Measurements from ENCODE around the gene MAEA.

DNA sequence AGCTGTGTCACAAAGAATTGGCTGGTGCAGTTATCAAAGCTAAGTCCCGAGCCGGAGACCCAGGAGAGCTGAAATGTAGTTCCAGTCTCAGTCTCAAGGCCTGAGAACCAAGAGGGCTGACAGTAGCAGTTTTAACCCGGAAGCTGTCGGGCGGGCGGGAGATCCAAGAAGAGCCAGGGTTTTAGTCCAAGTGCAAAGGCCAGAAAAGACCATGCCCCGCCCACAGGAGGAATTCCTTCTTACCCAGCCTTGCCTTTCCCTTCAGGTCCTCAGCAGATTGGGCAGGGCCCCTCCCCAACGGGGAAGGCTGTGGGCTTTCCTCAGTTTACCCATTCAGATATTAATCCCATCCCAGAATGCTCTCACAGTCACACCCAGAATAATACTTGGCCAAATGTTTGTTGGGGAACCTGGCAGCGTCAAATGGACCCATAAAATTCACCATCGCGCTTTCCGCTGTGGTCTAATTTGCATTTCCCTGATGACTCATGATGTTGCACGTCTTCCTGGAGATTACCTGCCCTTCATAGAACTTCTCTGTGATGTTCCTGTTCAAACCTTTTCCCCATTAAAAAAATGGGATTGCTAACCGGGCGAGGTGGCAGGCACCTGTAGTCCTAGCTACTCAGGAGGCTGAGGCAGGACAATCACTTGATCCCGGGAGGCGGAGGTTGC is 16.2 kb downstream of the MAEA start:
- TF ChIP-seq, protein P1, sequence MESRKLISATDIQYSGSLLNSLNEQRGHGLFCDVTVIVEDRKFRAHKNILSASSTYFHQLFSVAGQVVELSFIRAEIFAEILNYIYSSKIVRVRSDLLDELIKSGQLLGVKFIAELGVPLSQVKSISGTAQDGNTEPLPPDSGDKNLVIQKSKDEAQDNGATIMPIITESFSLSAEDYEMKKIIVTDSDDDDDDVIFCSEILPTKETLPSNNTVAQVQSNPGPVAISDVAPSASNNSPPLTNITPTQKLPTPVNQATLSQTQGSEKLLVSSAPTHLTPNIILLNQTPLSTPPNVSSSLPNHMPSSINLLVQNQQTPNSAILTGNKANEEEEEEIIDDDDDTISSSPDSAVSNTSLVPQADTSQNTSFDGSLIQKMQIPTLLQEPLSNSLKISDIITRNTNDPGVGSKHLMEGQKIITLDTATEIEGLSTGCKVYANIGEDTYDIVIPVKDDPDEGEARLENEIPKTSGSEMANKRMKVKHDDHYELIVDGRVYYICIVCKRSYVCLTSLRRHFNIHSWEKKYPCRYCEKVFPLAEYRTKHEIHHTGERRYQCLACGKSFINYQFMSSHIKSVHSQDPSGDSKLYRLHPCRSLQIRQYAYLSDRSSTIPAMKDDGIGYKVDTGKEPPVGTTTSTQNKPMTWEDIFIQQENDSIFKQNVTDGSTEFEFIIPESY (IDR thresholded peaks at IDR 0.05), result no peak
- TF ChIP-seq, protein P2, sequence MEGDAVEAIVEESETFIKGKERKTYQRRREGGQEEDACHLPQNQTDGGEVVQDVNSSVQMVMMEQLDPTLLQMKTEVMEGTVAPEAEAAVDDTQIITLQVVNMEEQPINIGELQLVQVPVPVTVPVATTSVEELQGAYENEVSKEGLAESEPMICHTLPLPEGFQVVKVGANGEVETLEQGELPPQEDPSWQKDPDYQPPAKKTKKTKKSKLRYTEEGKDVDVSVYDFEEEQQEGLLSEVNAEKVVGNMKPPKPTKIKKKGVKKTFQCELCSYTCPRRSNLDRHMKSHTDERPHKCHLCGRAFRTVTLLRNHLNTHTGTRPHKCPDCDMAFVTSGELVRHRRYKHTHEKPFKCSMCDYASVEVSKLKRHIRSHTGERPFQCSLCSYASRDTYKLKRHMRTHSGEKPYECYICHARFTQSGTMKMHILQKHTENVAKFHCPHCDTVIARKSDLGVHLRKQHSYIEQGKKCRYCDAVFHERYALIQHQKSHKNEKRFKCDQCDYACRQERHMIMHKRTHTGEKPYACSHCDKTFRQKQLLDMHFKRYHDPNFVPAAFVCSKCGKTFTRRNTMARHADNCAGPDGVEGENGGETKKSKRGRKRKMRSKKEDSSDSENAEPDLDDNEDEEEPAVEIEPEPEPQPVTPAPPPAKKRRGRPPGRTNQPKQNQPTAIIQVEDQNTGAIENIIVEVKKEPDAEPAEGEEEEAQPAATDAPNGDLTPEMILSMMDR (IDR thresholded peaks at IDR 0.05; ENCODE audit: low read depth, low read length, missing input control), result no peak
- TF ChIP-seq JUND (IDR thresholded peaks at IDR 0.05) (no peak), RAD21 (IDR thresholded peaks at IDR 0.05) (no peak), FOXA1 (IDR thresholded peaks at IDR 0.05) (no peak)
- TF ChIP-seq, protein P3, sequence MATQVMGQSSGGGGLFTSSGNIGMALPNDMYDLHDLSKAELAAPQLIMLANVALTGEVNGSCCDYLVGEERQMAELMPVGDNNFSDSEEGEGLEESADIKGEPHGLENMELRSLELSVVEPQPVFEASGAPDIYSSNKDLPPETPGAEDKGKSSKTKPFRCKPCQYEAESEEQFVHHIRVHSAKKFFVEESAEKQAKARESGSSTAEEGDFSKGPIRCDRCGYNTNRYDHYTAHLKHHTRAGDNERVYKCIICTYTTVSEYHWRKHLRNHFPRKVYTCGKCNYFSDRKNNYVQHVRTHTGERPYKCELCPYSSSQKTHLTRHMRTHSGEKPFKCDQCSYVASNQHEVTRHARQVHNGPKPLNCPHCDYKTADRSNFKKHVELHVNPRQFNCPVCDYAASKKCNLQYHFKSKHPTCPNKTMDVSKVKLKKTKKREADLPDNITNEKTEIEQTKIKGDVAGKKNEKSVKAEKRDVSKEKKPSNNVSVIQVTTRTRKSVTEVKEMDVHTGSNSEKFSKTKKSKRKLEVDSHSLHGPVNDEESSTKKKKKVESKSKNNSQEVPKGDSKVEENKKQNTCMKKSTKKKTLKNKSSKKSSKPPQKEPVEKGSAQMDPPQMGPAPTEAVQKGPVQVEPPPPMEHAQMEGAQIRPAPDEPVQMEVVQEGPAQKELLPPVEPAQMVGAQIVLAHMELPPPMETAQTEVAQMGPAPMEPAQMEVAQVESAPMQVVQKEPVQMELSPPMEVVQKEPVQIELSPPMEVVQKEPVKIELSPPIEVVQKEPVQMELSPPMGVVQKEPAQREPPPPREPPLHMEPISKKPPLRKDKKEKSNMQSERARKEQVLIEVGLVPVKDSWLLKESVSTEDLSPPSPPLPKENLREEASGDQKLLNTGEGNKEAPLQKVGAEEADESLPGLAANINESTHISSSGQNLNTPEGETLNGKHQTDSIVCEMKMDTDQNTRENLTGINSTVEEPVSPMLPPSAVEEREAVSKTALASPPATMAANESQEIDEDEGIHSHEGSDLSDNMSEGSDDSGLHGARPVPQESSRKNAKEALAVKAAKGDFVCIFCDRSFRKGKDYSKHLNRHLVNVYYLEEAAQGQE (IDR thresholded peaks at IDR 0.05), result no peak

Measured in liver (tissue), 3 donors.